ENCODE results near the gene RPL22. TPM values are rescaled to one million over a fixed set of nuclear protein-coding genes. Genes with fewer than 3 reads are reported as not detected.
A peak's percentile ranks its signal among the peaks of the same experiment; 100 is the strongest.

The RPL22 gene
- total and polyA plus RNA-seq, 2 of the 13 experiments (the other 11 are each of a cell fraction or from before 2014, with no cell fraction given), result 214 to 545 TPM

GRCh38 chr1:6245086-6245868, 45.9 kb upstream of the RPL22 start (continued):
- TF ChIP-seq GTF3A (CRISPR knock-in tag; conservative IDR thresholded peaks at IDR 0.05) (no peak), NPAS2 (CRISPR knock-in tag; IDR thresholded peaks at IDR 0.05; ENCODE audit: borderline replicate concordance) (no peak), ZNF382 (CRISPR knock-in tag; IDR thresholded peaks at IDR 0.05; ENCODE audit: borderline replicate concordance) (no peak), CREB1 (IDR thresholded peaks at IDR 0.05) (no peak), CREB1 (CRISPR knock-in tag; IDR thresholded peaks at IDR 0.05) (no peak), TBL1XR1 (IDR thresholded peaks at IDR 0.05; ENCODE audit: borderline replicate concordance, low read length, partially characterized antibody) (no peak), E2F5 (CRISPR knock-in tag; conservative IDR thresholded peaks at IDR 0.05) (peak; percentile 91), NBN (conservative IDR thresholded peaks at IDR 0.05) (no peak), ZNF713 (CRISPR knock-in tag; IDR thresholded peaks at IDR 0.05) (no peak), FOXA3 (CRISPR knock-in tag; IDR thresholded peaks at IDR 0.05) (peak; percentile 75), CBX5 (CRISPR knock-in tag; IDR thresholded peaks at IDR 0.05; ENCODE audit: borderline replicate concordance) (peak; percentile 93; the same call in 1 of the 2 replicates), ZNF850 (CRISPR knock-in tag; conservative IDR thresholded peaks at IDR 0.05) (no peak), ZNF879 (CRISPR knock-in tag; IDR thresholded peaks at IDR 0.05) (peak; percentile 94), DR1 (CRISPR knock-in tag; IDR thresholded peaks at IDR 0.05) (peak; percentile 38; the same call in 1 of the 2 replicates), ZNF563 (CRISPR knock-in tag; IDR thresholded peaks at IDR 0.05) (peak; percentile 100), KMT2B (CRISPR knock-in tag; IDR thresholded peaks at IDR 0.05) (peak; percentile 91), POLR2A (IDR thresholded peaks at IDR 0.05; ENCODE audit: insufficient read depth in 1 of 2, low read depth in 2 of 2, low read length in 2 of 2) (no peak), NFE2 (CRISPR knock-in tag; IDR thresholded peaks at IDR 0.05) (peak; percentile 51; the same call in 1 of the 2 replicates), GABPB1 (CRISPR knock-in tag; IDR thresholded peaks at IDR 0.05) (peak; percentile 86), ZSCAN25 (CRISPR knock-in tag; IDR thresholded peaks at IDR 0.05) (peak; percentile 97), CCAR2 (optimal IDR thresholded peaks at IDR 0.05; ENCODE audit: low read depth, low read length) (no peak), ZNF747 (CRISPR knock-in tag; IDR thresholded peaks at IDR 0.05; ENCODE audit: borderline replicate concordance) (peak; percentile 92; the same call in 1 of the 2 replicates), RXRB (CRISPR knock-in tag; IDR thresholded peaks at IDR 0.05; ENCODE audit: borderline replicate concordance) (peak; percentile 87)
- TF ChIP-seq, protein P1, sequence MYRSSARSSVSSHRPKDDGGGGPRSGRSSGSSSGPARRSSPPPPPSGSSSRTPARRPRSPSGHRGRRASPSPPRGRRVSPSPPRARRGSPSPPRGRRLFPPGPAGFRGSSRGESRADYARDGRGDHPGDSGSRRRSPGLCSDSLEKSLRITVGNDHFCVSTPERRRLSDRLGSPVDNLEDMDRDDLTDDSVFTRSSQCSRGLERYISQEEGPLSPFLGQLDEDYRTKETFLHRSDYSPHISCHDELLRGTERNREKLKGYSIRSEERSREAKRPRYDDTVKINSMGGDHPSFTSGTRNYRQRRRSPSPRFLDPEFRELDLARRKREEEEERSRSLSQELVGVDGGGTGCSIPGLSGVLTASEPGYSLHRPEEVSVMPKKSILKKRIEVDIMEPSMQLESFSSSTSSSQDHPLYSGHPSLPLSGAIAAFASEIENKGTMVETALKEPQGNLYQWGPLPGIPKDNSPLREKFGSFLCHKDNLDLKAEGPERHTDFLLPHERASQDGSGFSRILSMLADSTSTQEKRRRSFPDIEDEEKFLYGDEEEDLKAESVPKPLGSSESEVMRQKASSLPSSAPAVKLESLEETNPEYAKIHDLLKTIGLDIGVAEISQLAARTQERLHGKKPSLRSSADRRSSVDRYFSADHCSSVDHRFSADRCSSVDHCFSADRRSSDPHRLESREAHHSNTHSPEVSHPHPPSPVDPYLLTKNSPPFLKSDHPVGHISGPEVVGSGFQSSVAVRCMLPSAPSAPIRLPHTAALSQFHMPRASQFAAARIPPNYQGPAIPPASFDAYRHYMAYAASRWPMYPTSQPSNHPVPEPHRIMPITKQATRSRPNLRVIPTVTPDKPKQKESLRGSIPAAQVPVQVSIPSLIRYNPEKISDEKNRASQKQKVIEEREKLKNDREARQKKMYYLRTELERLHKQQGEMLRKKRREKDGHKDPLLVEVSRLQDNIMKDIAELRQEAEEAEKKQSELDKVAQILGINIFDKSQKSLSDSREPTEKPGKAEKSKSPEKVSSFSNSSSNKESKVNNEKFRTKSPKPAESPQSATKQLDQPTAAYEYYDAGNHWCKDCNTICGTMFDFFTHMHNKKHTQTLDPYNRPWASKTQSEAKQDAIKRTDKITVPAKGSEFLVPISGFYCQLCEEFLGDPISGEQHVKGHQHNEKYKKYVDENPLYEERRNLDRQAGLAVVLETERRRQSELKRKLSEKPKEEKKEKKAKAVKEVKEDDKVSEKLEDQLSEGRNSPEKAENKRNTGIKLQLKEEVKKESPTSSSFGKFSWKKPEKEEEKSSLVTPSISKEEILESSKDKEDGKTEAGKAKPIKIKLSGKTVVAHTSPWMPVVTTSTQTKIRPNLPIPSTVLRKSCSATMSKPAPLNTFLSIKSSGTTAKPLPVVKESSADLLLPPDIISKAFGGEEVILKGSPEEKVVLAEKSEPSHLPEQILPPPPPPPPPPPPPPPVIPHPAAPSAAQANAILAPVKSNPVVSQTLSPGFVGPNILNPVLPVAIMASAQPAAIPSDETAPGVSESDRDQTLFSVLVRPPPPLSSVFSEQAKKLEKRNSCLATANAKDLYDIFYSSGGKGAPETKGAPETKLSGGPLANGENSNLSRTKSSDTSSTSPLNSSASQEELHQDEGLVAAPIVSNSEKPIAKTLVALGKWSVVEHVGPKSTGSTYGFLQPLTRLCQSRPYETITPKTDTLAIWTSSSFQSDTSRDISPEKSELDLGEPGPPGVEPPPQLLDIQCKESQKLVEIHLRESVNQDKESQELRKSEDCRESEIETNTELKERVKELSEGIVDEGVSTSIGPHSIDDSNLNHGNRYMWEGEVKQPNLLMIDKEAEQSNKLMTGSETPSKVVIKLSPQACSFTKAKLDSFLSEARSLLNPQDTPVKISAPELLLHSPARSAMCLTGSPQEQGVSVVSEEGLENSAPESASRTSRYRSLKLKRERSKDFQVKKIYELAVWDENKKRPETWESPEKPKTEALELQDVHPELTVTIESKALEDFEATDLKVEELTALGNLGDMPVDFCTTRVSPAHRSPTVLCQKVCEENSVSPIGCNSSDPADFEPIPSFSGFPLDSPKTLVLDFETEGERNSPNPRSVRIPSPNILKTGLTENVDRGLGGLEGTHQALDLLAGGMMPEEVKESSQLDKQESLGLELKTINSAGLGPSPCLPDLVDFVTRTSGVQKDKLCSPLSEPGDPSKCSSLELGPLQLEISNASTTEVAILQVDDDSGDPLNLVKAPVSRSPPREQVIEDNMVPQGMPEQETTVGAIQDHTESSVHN (CRISPR knock-in tag; IDR thresholded peaks at IDR 0.05), result peak; percentile 83; the same call in 1 of the 2 replicates
